ENCODE measurements around the gene PIAS4.

DNA sequence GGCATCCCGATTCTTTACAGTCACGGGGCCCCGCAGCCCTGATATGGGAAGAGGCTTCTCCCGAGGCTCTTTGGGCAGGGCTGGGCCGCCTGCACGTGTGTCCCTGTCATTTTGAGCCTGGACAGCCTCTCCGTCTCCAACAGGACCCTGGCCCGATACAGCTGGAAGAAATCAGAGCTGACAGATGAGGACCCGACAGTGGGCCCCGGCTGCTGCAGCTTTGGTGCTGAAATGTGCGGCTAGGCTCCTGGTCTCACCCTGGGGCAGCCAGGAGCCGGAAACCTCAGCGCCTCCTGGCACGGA is 3.2 kb downstream of the PIAS4 start:
- TF ChIP-seq, protein P1, sequence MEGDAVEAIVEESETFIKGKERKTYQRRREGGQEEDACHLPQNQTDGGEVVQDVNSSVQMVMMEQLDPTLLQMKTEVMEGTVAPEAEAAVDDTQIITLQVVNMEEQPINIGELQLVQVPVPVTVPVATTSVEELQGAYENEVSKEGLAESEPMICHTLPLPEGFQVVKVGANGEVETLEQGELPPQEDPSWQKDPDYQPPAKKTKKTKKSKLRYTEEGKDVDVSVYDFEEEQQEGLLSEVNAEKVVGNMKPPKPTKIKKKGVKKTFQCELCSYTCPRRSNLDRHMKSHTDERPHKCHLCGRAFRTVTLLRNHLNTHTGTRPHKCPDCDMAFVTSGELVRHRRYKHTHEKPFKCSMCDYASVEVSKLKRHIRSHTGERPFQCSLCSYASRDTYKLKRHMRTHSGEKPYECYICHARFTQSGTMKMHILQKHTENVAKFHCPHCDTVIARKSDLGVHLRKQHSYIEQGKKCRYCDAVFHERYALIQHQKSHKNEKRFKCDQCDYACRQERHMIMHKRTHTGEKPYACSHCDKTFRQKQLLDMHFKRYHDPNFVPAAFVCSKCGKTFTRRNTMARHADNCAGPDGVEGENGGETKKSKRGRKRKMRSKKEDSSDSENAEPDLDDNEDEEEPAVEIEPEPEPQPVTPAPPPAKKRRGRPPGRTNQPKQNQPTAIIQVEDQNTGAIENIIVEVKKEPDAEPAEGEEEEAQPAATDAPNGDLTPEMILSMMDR (IDR thresholded peaks at IDR 0.05), result no peak
- TF ChIP-seq TCF7 (CRISPR knock-in tag; IDR thresholded peaks at IDR 0.05; ENCODE audit: low read depth), result no peak
- TF ChIP-seq ZBTB21 (CRISPR knock-in tag; IDR thresholded peaks at IDR 0.05; ENCODE audit: borderline replicate concordance), result no peak
- no peak for TF ChIP-seq KAT7 (CRISPR knock-in tag; IDR thresholded peaks at IDR 0.05; ENCODE audit: borderline replicate concordance)
- TF ChIP-seq, protein P2, sequence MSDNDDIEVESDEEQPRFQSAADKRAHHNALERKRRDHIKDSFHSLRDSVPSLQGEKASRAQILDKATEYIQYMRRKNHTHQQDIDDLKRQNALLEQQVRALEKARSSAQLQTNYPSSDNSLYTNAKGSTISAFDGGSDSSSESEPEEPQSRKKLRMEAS (CRISPR knock-in tag; IDR thresholded peaks at IDR 0.05), result no peak
- TF ChIP-seq CREM (CRISPR knock-in tag; IDR thresholded peaks at IDR 0.05), result no peak
- TF ChIP-seq, protein P3, sequence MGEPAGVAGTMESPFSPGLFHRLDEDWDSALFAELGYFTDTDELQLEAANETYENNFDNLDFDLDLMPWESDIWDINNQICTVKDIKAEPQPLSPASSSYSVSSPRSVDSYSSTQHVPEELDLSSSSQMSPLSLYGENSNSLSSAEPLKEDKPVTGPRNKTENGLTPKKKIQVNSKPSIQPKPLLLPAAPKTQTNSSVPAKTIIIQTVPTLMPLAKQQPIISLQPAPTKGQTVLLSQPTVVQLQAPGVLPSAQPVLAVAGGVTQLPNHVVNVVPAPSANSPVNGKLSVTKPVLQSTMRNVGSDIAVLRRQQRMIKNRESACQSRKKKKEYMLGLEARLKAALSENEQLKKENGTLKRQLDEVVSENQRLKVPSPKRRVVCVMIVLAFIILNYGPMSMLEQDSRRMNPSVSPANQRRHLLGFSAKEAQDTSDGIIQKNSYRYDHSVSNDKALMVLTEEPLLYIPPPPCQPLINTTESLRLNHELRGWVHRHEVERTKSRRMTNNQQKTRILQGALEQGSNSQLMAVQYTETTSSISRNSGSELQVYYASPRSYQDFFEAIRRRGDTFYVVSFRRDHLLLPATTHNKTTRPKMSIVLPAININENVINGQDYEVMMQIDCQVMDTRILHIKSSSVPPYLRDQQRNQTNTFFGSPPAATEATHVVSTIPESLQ (CRISPR knock-in tag; IDR thresholded peaks at IDR 0.05), result no peak

All from WTC11 (cell line).